Pancreas (tissue), 10 donors: ENCODE results near the gene PTPRK. TPM values are rescaled to one million over a fixed set of nuclear protein-coding genes. Genes with fewer than 3 reads are reported as not detected.

ENCODE experiments used
- ATAC-seq, 4 donors: fragments of 200-7000 bp; cut with Tn5 transposase; one replicate each; pipeline versions ENCODE4 v1.8.0 to v1.9.1; 2020; ENCODE audit warnings: mild to moderate bottlenecking in 4 of 4, moderate library complexity in 4 of 4
- DNase-seq, 6 donors: peaks; one replicate each; pipeline ENCODE4 v3.0.0-alpha.2; 2020
- FAIRE-seq: peaks from 2 replicates; lab custom pipeline; 2012; peaks lifted over from hg19 to GRCh38; lab: Jason Lieb, UNC
- H3K27ac ChIP-seq, 4 donors: fragments of 200-600 bp; sonication (generic); 1 replicate in 3 of 4; 2 replicates in 1 of 4; pipeline versions ENCODE4 v1.5.0 to v1.8.0; 2020
- H3K27me3 ChIP-seq, 4 donors: fragments of 200-600 bp; one replicate each; pipeline ENCODE4 v1.8.0; 2021
- H3K36me3 ChIP-seq, 3 donors: fragments of 200-600 bp; sonication (generic) in 1 of 3; one replicate each; pipeline versions ENCODE4 v1.5.0 to v1.8.0; 2020 to 2021
- H3K4me1 ChIP-seq, 3 donors: fragments of 200-600 bp; one replicate each; pipeline ENCODE4 v1.8.0; 2021
- H3K4me3 ChIP-seq, 4 donors: fragments of 200-600 bp; sonication (generic) in 2 of 4; one replicate each; pipeline versions ENCODE4 v1.5.0 to v1.8.0; 2020 to 2021
- H3K9me3 ChIP-seq, 4 donors: fragments of 200-600 bp; one replicate each; pipeline ENCODE4 v1.8.0; 2021
- CTCF ChIP-seq, 4 donors: fragments of 200-600 bp; sonication (generic) in 3 of 4; IDR thresholded peaks; one replicate each; pipeline versions ENCODE4 v1.5.0 to v1.8.0; 2021; ENCODE audit warnings: antibody characterized with exemption in 4 of 4
- WGBS, 2 donors: extraction: QIAGEN DNeasy Blood & Tissue Kit; methylation state at CpG; one replicate each; pipeline ENCODE4 v1.1.7; 2013; 5-methylcytosine and 5-hydroxymethylcytosine counted together
- intact Hi-C, 3 donors: fragments of 100-400 bp; cut with DNase I; formaldehyde crosslinking; loops; one replicate each; pipeline versions ENCODE4 v1.11.1 to v1.14.2; 2022
- polyA plus RNA-seq, 2 donors: library from polyadenylated mRNA; stranded (reverse); fragments of 200-250 nt; gene quantifications; one replicate each; pipeline ENCODE4 v1.2.3, GENCODE V29; 2013
- total RNA-seq, 6 donors: library from RNA; stranded (reverse); fragmentation: NEBNext Ultra II Directional in 4 of 6; extraction: Animal tissue kit (Norgen Biotek cat#: 25700) in 4 of 6; gene quantifications; one replicate each; pipeline versions ENCODE4 v1.2.1 to v1.2.4, GENCODE V29; 2021 to 2023
- donor health status: healthy with polysubstance abuse.
- donor health status: DM: no; HTN: no; CAD: no; lungs with moderate emphysema.
- donor health status: DM: no; HTN: no; CAD: no.
- donor health status: control.
- donor health status: control.
- donor health status: Bipolar disorder and iron deficiency.
- donor health status: DM: yes; HTN: yes; CAD: no.
- donor health status: DM: no; HTN: no; CAD: no.
- donor health status: DM: no; HTN: no; CAD: no.
- donor health status: DM: yes; HTN: yes; CAD: no.

The PTPRK gene
- total and polyA plus RNA-seq, 8 donors = 10.5 to 72.7 (median 51.7) TPM

- Histone ChIP-seq H3K4me1 (peaks cover 0 to 6% (median 0%) of the 10 kb centered on the region in 3 donors), H3K36me3 (no peaks in the 10 kb centered on the region), H3K27ac (no peak overlapping the region), H3K4me3 (no peak overlapping the region), H3K9me3 (no peaks in the 10 kb centered on the region), H3K27me3 (no peaks in the 10 kb centered on the region)
- FAIRE-seq (no peak), DNase-seq (no peak), ATAC-seq (no peak)
- 38 to 42% methylated on average over 3 of the region's 3 CpGs for WGBS, 2 donors
- intact Hi-C loops = no loop called here
- no peak for TF ChIP-seq CTCF (IDR thresholded peaks at IDR 0.05)
Observed at GRCh38 chr6:128395188-128395587, 125.2 kb downstream of the PTPRK start.

- Histone ChIP-seq H3K27me3 (no peaks in the 10 kb centered on the region), H3K4me3 (no peak overlapping the region), H3K4me1 (peaks cover 0 to 6% (median 0%) of the 10 kb centered on the region in 3 donors), H3K27ac (no peak overlapping the region), H3K9me3 (no peaks in the 10 kb centered on the region), H3K36me3 (no peaks in the 10 kb centered on the region)
- 98 to 100% methylated on average over 1 of the region's 1 CpG for WGBS, 2 donors
- DNase-seq (no peak), FAIRE-seq (no peak), ATAC-seq (no peak)
- no peak for TF ChIP-seq CTCF (IDR thresholded peaks at IDR 0.05)
- intact Hi-C loops = no loop called here
Observed at GRCh38 chr6:128394167-128394566, 126.2 kb downstream of the PTPRK start.

GRCh38 chr6:128389820-128390534 is 130.4 kb downstream of the PTPRK start:
- ATAC-seq (no peak), FAIRE-seq (no peak), DNase-seq (no peak)
- intact Hi-C loops = no loop called here
- H3K27me3 ChIP-seq = no peaks in the 10 kb centered on the region
- WGBS, 2 donors = 67 to 80% methylated on average over 4 of the region's 4 CpGs
- TF ChIP-seq CTCF (IDR thresholded peaks at IDR 0.05) = no peak
- H3K4me1 ChIP-seq = peaks cover 0 to 5% (median 0%) of the 10 kb centered on the region in 3 donors
- H3K4me3 ChIP-seq = no peak overlapping the region
- H3K36me3 ChIP-seq = no peaks in the 10 kb centered on the region
- H3K9me3 ChIP-seq = no peaks in the 10 kb centered on the region
- H3K27ac ChIP-seq = no peak overlapping the region

GRCh38 chr6:128388380-128388779 is 132.0 kb downstream of the PTPRK start:
- no peak for FAIRE-seq
- WGBS, 2 donors = 0% methylated on average over 1 of the region's 1 CpG
- ATAC-seq = no peak

More at GRCh38 chr6:128388380-128388779, 132.0 kb downstream of the PTPRK start:
- no peaks in the 10 kb centered on the region for H3K9me3 ChIP-seq
- H3K27ac ChIP-seq = no peak overlapping the region
- no peak overlapping the region for H3K4me3 ChIP-seq
- no peaks in the 10 kb centered on the region for H3K36me3 ChIP-seq
- no peak for DNase-seq
- intact Hi-C loops = no loop called here
- H3K4me1 ChIP-seq = no peaks in the 10 kb centered on the region
- H3K27me3 ChIP-seq = no peaks in the 10 kb centered on the region
- TF ChIP-seq CTCF (IDR thresholded peaks at IDR 0.05) = no peak
